M059J (cell line): Measurements from ENCODE around the gene TLN1. TPM values are rescaled to one million over a fixed set of nuclear protein-coding genes. Genes with fewer than 3 reads are reported as not detected.
A peak's percentile ranks its signal among the peaks of the same experiment; 100 is the strongest.

ENCODE experiments used
- DNase-seq: peaks from one replicate; pipeline ENCODE4 v3.0.0-alpha.2; 2012; ENCODE audit warnings: low read depth
- total RNA-seq: library from RNA; depleted of rRNA; stranded (reverse); fragments of >200 nt; shearing (Covaris generic); gene quantifications from 2 replicates; pipeline ENCODE4 v1.2.3, GENCODE V29; 2014

Gene TLN1
- total RNA-seq, 1 experiment from 2014 or later: 215 TPM

GRCh38 chr9:35706951-35707350, 25.0 kb downstream of the TLN1 start:
- DNase-seq: no peak

- DNase-seq: no peak
Observed at GRCh38 chr9:35705836-35706430, 26.1 kb downstream of the TLN1 start.

GRCh38 chr9:35705372-35705771, 26.6 kb downstream of the TLN1 start:
- DNase-seq: no peak

GRCh38 chr9:35703906-35704672, 27.9 kb downstream of the TLN1 start:
- no peak for DNase-seq

GRCh38 chr9:35702696-35703095, 29.3 kb downstream of the TLN1 start:
- DNase-seq: no peak

GRCh38 chr9:35700942-35701341, 31.1 kb downstream of the TLN1 start:
- DNase-seq: no peak

- DNase-seq: no peak
Observed at GRCh38 chr9:35700031-35700430, 32.0 kb downstream of the TLN1 start.

GRCh38 chr9:35698231-35698630, 33.8 kb downstream of the TLN1 start:
- DNase-seq: no peak

GRCh38 chr9:35697486-35697885, 34.5 kb downstream of the TLN1 start:
- DNase-seq: no peak

- peak; percentile 62 for DNase-seq
Observed at GRCh38 chr9:35696520-35697215, 35.3 kb downstream of the TLN1 start.

GRCh38 chr9:35695943-35696401, 36.0 kb downstream of the TLN1 start:
- DNase-seq: no peak

- DNase-seq: no peak
Observed at GRCh38 chr9:35691757-35692301, 40.2 kb downstream of the TLN1 start.

GRCh38 chr9:35691334-35691650, 40.7 kb downstream of the TLN1 start:
- DNase-seq: no peak

- peak; percentile 75 for DNase-seq
Observed at GRCh38 chr9:35690614-35691333, 41.2 kb downstream of the TLN1 start.

GRCh38 chr9:35690294-35690613, 41.7 kb downstream of the TLN1 start:
- DNase-seq: no peak

- no peak for DNase-seq
Observed at GRCh38 chr9:35689542-35690293, 42.3 kb downstream of the TLN1 start, which contains the start of gene TPM2. Gene TPM2, minus strand, starts transcription at chr9:35689925. Its CDS starts 108 bp downstream, at chr9:35689817.

GRCh38 chr9:35688558-35689541, 43.1 kb downstream of the TLN1 start:
- peak; percentile 98 for DNase-seq

GRCh38 chr9:35687972-35688557, 43.9 kb downstream of the TLN1 start:
- DNase-seq: no peak

GRCh38 chr9:35687306-35687705, 44.7 kb downstream of the TLN1 start:
- no peak for DNase-seq
